H1 (cell line): ENCODE data around the gene TOP2A. TPM values are rescaled to one million over a fixed set of nuclear protein-coding genes. Genes with fewer than 3 reads are reported as not detected.

ENCODE experiments used
- CTCF ChIA-PET: fragments of 300-600 bp; sonication (Branson Sonifier 250); formaldehyde crosslinking; loops from one replicate; lab custom pipeline; 2021; ENCODE audit not compliant: partially characterized antibody; lab: Charles Lee
- POLR2A ChIA-PET: fragments of 300-600 bp; sonication (Branson Sonifier 250); formaldehyde crosslinking; loops from one replicate; lab custom pipeline; 2021; ENCODE audit warnings: inconsistent platforms; ENCODE audit not compliant: partially characterized antibody; lab: Charles Lee
- DNase-seq, 2 experiments: peaks; one replicate each; pipeline versions ENCODE4 v3.0.0 to v3.0.0-alpha.2; 2010 to 2022; ENCODE audit warnings: low spot score in 2 of 2, low read depth in 1 of 2, mixed read lengths in 1 of 2
- FAIRE-seq: peaks from 2 replicates; lab custom pipeline; 2011; peaks lifted over from hg19 to GRCh38; lab: Jason Lieb, UNC
- H2AFZ ChIP-seq: 2 replicates; pipeline ENCODE4 v1.8.1; 2012; ENCODE audit warnings: low read length, inconsistent platforms
- H2AK5ac ChIP-seq: 2 replicates; pipeline ENCODE4 v1.6.1; 2013; ENCODE audit warnings: low read depth, low read length
- H2BK120ac ChIP-seq: replicated peaks from 2 replicates; pipeline ENCODE3; 2013; ENCODE audit warnings: low read depth, low read length, inconsistent platforms
- H2BK12ac ChIP-seq: 2 replicates; pipeline ENCODE4 v1.6.1; 2013; ENCODE audit warnings: low read depth, low read length
- H2BK15ac ChIP-seq: 2 replicates; pipeline ENCODE4 v1.6.1; 2013; ENCODE audit warnings: low read length
- H2BK20ac ChIP-seq: 2 replicates; pipeline ENCODE4 v1.6.1; 2013; ENCODE audit warnings: low read length
- H2BK5ac ChIP-seq: 2 replicates; pipeline ENCODE4 v1.6.1; 2013; ENCODE audit warnings: low read depth, low read length
- H3K14ac ChIP-seq: 2 replicates; pipeline ENCODE4 v1.6.1; 2013; ENCODE audit warnings: inconsistent platforms; ENCODE audit not compliant: insufficient read length
- H3K18ac ChIP-seq: 2 replicates; pipeline ENCODE4 v1.6.1; 2013; ENCODE audit warnings: low read length; ENCODE audit errors: extremely low read depth
- H3K23ac ChIP-seq: 2 replicates; pipeline ENCODE4 v1.6.1; 2013; ENCODE audit warnings: inconsistent platforms; ENCODE audit not compliant: insufficient read length
- H3K23me2 ChIP-seq: 2 replicates; pipeline ENCODE4 v1.6.1; 2013; ENCODE audit warnings: low read depth, low read length
- H3K27ac ChIP-seq: 2 replicates; pipeline ENCODE4 v1.6.1; 2011; ENCODE audit warnings: low read depth, low read length, inconsistent platforms
- H3K27me3 ChIP-seq, 4 experiments: replicated peaks in 1 of 4; 1 replicate in 1 of 4; 2 replicates in 3 of 4; pipeline versions ENCODE4 v1.6.1 to v1.8.1; 2011 to 2013; ENCODE audit warnings: low read length in 3 of 4, mild to moderate bottlenecking in 3 of 4, inconsistent platforms in 2 of 4, mixed read lengths in 2 of 4, moderate library complexity in 1 of 4; ENCODE audit not compliant: control insufficient read depth in 3 of 4, insufficient read depth in 3 of 4; ENCODE audit errors: extremely low read depth in 1 of 4
- H3K36me3 ChIP-seq, 4 experiments: 2 replicates each; pipeline versions ENCODE4 v1.6.1 to v1.8.1; 2011 to 2013; ENCODE audit warnings: mild to moderate bottlenecking in 4 of 4, low read length in 3 of 4, moderate library complexity in 2 of 4, control low read depth in 1 of 4, inconsistent platforms in 1 of 4; ENCODE audit not compliant: insufficient read depth in 4 of 4, control insufficient read depth in 2 of 4
- H3K4ac ChIP-seq: replicated peaks from 2 replicates; pipeline ENCODE3; 2013; ENCODE audit warnings: low read length, low read depth, mixed read lengths, inconsistent platforms; ENCODE audit not compliant: insufficient read length
- H3K4me1 ChIP-seq, 4 experiments: replicated peaks in 1 of 4; 1 replicate in 1 of 4; 2 replicates in 3 of 4; pipeline versions ENCODE4 v1.6.1 to v1.8.1; 2011 to 2013; ENCODE audit warnings: low read length in 3 of 4, inconsistent platforms in 2 of 4, mixed read lengths in 1 of 4; ENCODE audit not compliant: insufficient read depth in 4 of 4, control insufficient read depth in 3 of 4
- H3K4me2 ChIP-seq, 2 experiments: 2 replicates each; pipeline versions ENCODE4 v1.6.1 to v1.8.1; 2011 to 2013; ENCODE audit warnings: low read depth in 2 of 2, low read length in 2 of 2, control low read depth in 1 of 2, inconsistent platforms in 1 of 2, mild to moderate bottlenecking in 1 of 2; ENCODE audit not compliant: insufficient read depth in 1 of 2
- H3K4me3 ChIP-seq, 4 experiments: fragments of 200-600, 300-600 bp in 1 of 4; sonication (generic), shearing (Covaris generic), sonication (Bioruptor Twin) in 1 of 4; 2 replicates each; pipeline versions ENCODE4 v1.5.1 to v1.8.1; 2011 to 2016; ENCODE audit warnings: low read length in 4 of 4, low read depth in 3 of 4, control low read depth in 2 of 4, inconsistent platforms in 2 of 4, mild to moderate bottlenecking in 2 of 4, mixed read lengths in 1 of 4, moderate library complexity in 1 of 4; ENCODE audit not compliant: insufficient read depth in 2 of 4; ENCODE audit errors: extremely low read depth in 1 of 4
- H3K56ac ChIP-seq: replicated peaks from 2 replicates; pipeline ENCODE3; 2013; ENCODE audit warnings: low read depth, mild to moderate bottlenecking, mixed read lengths, low read length, inconsistent platforms; ENCODE audit not compliant: insufficient read length
- H3K79me1 ChIP-seq: 2 replicates; pipeline ENCODE4 v1.6.1; 2013; ENCODE audit warnings: low read depth, low read length, control low read depth
- H3K79me2 ChIP-seq, 2 experiments: 2 replicates each; pipeline versions ENCODE4 v1.6.1 to v1.8.1; 2012 to 2013; ENCODE audit warnings: low read length in 2 of 2, mild to moderate bottlenecking in 2 of 2, inconsistent platforms in 1 of 2; ENCODE audit not compliant: insufficient read depth in 2 of 2, control insufficient read depth in 1 of 2
- H3K9ac ChIP-seq, 4 experiments: replicated peaks in 1 of 4; 1 replicate in 1 of 4; 2 replicates in 3 of 4; pipeline versions ENCODE4 v1.6.1 to v1.8.1; 2011 to 2013; ENCODE audit warnings: low read depth in 3 of 4, low read length in 3 of 4, control low read depth in 2 of 4, mild to moderate bottlenecking in 2 of 4, moderate library complexity in 2 of 4, inconsistent platforms in 1 of 4; ENCODE audit errors: extremely low read depth in 1 of 4
- H3K9me3 ChIP-seq, 2 experiments: 2 replicates each; pipeline versions ENCODE4 v1.6.1 to v1.8.1; 2012 to 2013; ENCODE audit warnings: mild to moderate bottlenecking in 2 of 2, moderate library complexity in 2 of 2, control low read depth in 1 of 2, inconsistent platforms in 1 of 2, low read depth in 1 of 2, low read length in 1 of 2, mixed read lengths in 1 of 2; ENCODE audit not compliant: insufficient read depth in 2 of 2
- H4K20me1 ChIP-seq, 2 experiments: replicated peaks in 1 of 2; 2 replicates each; pipeline versions ENCODE3 to v1.8.1; 2011 to 2013; ENCODE audit warnings: inconsistent platforms in 2 of 2, low read length in 2 of 2, mild to moderate bottlenecking in 1 of 2; ENCODE audit not compliant: insufficient read depth in 2 of 2, control insufficient read depth in 1 of 2
- H4K5ac ChIP-seq: 2 replicates; pipeline ENCODE4 v1.6.1; 2013; ENCODE audit warnings: low read length, low read depth, mixed read lengths, inconsistent platforms; ENCODE audit not compliant: insufficient read length
- H4K8ac ChIP-seq: 2 replicates; pipeline ENCODE4 v1.8.0; 2013; ENCODE audit warnings: mild to moderate bottlenecking, moderate library complexity, low read length, inconsistent platforms; ENCODE audit not compliant: insufficient read depth; ENCODE audit errors: extremely low read depth
- H4K91ac ChIP-seq: replicated peaks from 2 replicates; pipeline ENCODE3; 2013; ENCODE audit warnings: low read length, mixed read lengths, inconsistent platforms; ENCODE audit not compliant: insufficient read length
- CHD1 ChIP-seq: IDR thresholded peaks from 2 replicates; pipeline ENCODE4 v1.6.1; 2012; ENCODE audit warnings: low read depth, low read length, improper control_type of control experiment
- EZH2 ChIP-seq: fragments of 200-600 bp; sonication (generic); IDR thresholded peaks from 2 replicates; pipeline ENCODE4 v1.7.1; 2012; ENCODE audit warnings: low read depth, mild to moderate bottlenecking, moderate library complexity, low read length, inconsistent platforms; ENCODE audit not compliant: severe bottlenecking
- KDM1A ChIP-seq: fragments of 200-600, 300-600 bp; sonication (generic); IDR thresholded peaks from 2 replicates; pipeline ENCODE4 v1.7.1; 2016; ENCODE audit warnings: mild to moderate bottlenecking, low read length, borderline replicate concordance
- POU5F1 ChIP-seq: IDR thresholded peaks from 2 replicates; pipeline ENCODE4 v1.6.1; 2011; ENCODE audit warnings: low read depth, mild to moderate bottlenecking, low read length, moderate library complexity
- RBBP5 ChIP-seq: IDR thresholded peaks from 2 replicates; pipeline ENCODE4 v1.7.1; 2012; ENCODE audit warnings: low read depth, mild to moderate bottlenecking, inconsistent platforms, low read length, moderate library complexity, borderline replicate concordance
- SIN3A ChIP-seq, 2 experiments: IDR thresholded peaks in 1 of 2; conservative IDR thresholded peaks in 1 of 2; 2 replicates each; pipeline ENCODE4 v1.6.1; 2011 to 2012; ENCODE audit warnings: low read length in 2 of 2, improper control_type of control experiment in 1 of 2, low read depth in 1 of 2, mild to moderate bottlenecking in 1 of 2
- SP4 ChIP-seq: IDR thresholded peaks from 2 replicates; pipeline ENCODE4 v1.6.1; 2012; ENCODE audit warnings: low read length, inconsistent platforms
- TAF7 ChIP-seq: optimal IDR thresholded peaks from 2 replicates; pipeline ENCODE3; 2011; ENCODE audit warnings: low read depth, mild to moderate bottlenecking, inconsistent platforms, low read length, moderate library complexity, borderline replicate concordance
- ZNF274 ChIP-seq: IDR thresholded peaks from 2 replicates; pipeline ENCODE4 v1.7.0; 2012; ENCODE audit warnings: low read length, borderline replicate concordance; ENCODE audit errors: extremely low read depth
- WGBS, 2 experiments: shearing (Covaris generic) in 1 of 2; methylation state at CpG; one replicate each; pipeline versions ENCODE4 v1.1.6 to v1.1.7; 2013 to 2015; ENCODE audit warnings: low lambda C conversion rate in 2 of 2, mixed read lengths in 2 of 2, inconsistent platforms in 1 of 2, low coverage in 1 of 2, missing lambda C conversion rate in 1 of 2; ENCODE audit not compliant: insufficient replicate concordance in 2 of 2, insufficient coverage in 1 of 2, insufficient read length in 1 of 2; ENCODE audit errors: extremely low coverage in 1 of 2, missing lambda C conversion rate in 1 of 2; 5-methylcytosine and 5-hydroxymethylcytosine counted together
- polyA plus RNA-seq, 7 experiments: library from polyadenylated mRNA; depleted of rRNA in 3 of 7; stranded (reverse) in 5 of 7; unstranded in 2 of 7; fragments of >200 nt in 5 of 7; fragments of 200-250 nt in 2 of 7; gene quantifications; 1 replicate in 5 of 7; 2 replicates in 1 of 7; 4 replicates in 1 of 7; pipeline versions ENCODE4 v1.2.1 to v1.2.3, GENCODE V29; 2011 to 2013; ENCODE audit warnings: missing spikeins in 2 of 7, mixed read lengths in 2 of 7
- total RNA-seq: library from RNA; stranded (reverse); fragmentation: NEBNext Ultra II Directional; extraction: Animal tissue kit (Norgen Biotek cat#: 25700); gene quantifications from 2 replicates; pipeline ENCODE4 v1.2.1, GENCODE V29; 2021
- TF ChIP-seq, protein P1 (sequence below): IDR thresholded peaks from 2 replicates; pipeline ENCODE4 v1.6.1; 2012; ENCODE audit warnings: inconsistent platforms

The TOP2A gene
- total and polyA plus RNA-seq, 2 of the 8 experiments (the other 6 are each of a cell fraction or from before 2014, with no cell fraction given), result 83.1 to 291 TPM

DNA sequence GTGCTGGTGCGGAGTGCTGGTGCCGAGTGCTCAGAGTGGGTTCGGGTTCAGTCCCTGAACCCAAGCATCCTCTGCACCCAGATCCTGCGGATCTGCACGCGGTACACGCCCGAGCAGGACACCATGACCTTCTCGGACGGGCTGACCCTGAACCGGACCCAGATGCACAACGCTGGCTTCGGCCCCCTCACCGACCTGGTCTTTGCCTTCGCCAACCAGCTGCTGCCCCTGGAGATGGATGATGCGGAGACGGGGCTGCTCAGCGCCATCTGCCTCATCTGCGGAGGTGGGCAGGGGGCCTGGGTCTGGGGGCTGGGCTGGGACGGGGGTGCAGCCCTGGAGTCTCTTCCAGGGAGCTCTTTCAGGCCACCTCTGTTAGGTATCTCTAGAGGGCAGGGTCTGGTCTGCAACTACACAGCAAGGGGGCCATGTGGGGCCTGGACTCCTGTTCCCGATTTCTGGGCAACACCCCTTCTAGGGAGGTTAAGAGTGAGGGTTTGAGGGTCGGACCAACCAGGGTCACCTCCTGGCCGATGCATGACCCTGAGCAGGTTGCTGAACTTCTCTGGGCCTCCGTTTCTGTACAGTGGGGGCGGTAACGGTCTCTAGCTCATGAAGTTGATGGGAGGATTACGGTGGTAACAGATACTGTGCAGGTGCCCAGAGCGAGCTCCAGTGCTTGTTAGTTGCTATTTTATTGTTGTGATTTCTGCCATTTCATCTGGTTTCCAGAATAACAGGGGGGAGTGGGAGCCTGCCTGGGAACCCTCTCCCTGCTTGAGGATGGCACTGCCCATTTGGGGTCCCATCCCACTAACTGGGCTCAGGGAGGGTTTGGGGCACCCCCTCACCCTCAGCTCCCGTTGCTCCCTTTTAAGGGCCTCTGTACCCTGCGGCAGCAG lies 63.2 kb downstream of the TOP2A start:
- POLR2A ChIA-PET, result interaction anchor here (0.6 to 27.8 kb wide), 7 partner anchors 9 to 80 kb away, joined by 3 to 570 read pairs (median 3); partner anchors contain the start of genes CDC6 and RARA
- TF ChIP-seq RBBP5 (0 out of 2 replicates have a peak, but pooled peaks have one; percentile 1), POU5F1 (no peak), ZNF274 (no peak), CHD1 (no peak), SIN3A (conservative IDR thresholded peaks at IDR 0.05 in 1 of 2, IDR thresholded peaks at IDR 0.05 in 1 of 2; ENCODE audit: low read depth in 1 of 2, low read length in 2 of 2) (no peak; a peak in 1 of 4 replicates), KDM1A (no peak), SP4 (peak; percentile 64; the same call in 1 of the 2 replicates), EZH2 (no peak), TAF7 (no peak)
- TF ChIP-seq, protein P1, sequence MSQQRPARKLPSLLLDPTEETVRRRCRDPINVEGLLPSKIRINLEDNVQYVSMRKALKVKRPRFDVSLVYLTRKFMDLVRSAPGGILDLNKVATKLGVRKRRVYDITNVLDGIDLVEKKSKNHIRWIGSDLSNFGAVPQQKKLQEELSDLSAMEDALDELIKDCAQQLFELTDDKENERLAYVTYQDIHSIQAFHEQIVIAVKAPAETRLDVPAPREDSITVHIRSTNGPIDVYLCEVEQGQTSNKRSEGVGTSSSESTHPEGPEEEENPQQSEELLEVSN, result no peak

More for the DNA sequence above, 63.2 kb downstream of the TOP2A start:
- H2BK20ac ChIP-seq, result no peak overlapping the region
- no peak overlapping the region for H2BK5ac ChIP-seq
- peaks cover 0 to 9% (median 6%) of the 10 kb centered on the region in 4 experiments; a peak in 6 of 7 replicates for H3K27me3 ChIP-seq
- no peak overlapping the region for H2AK5ac ChIP-seq
- no peak overlapping the region for H4K5ac ChIP-seq
- H3K56ac ChIP-seq, result no peak overlapping the region
- H3K27ac ChIP-seq, result no peak overlapping the region
- 89% methylated on average over 26 of the region's 30 CpGs; no CpG with 5 or more reads in 1 of the 2 experiments for WGBS, 2 experiments
- no peak overlapping the region for H4K91ac ChIP-seq
- no peak overlapping the region for H2BK120ac ChIP-seq
- H3K79me2 ChIP-seq, result no peaks in the 10 kb centered on the region
- FAIRE-seq (no peak), DNase-seq (no peak)
- no peak overlapping the region for H3K4ac ChIP-seq
- H3K9ac ChIP-seq, result no peak overlapping the region
- no peak overlapping the region for H3K4me3 ChIP-seq
- H2AFZ ChIP-seq, result no peak overlapping the region
- no peaks in the 10 kb centered on the region for H3K9me3 ChIP-seq
- H2BK12ac ChIP-seq, result no peak overlapping the region
- H4K20me1 ChIP-seq, result peaks cover 12 to 16% of the 10 kb centered on the region in 2 experiments
- H2BK15ac ChIP-seq, result no peak overlapping the region
- no peak overlapping the region for H3K23ac ChIP-seq
- H3K4me1 ChIP-seq, result peaks cover 0 to 22% (median 12%) of the 10 kb centered on the region in 4 experiments; a peak in 6 of 7 replicates
- H3K36me3 ChIP-seq, result no peaks in the 10 kb centered on the region
- no peak overlapping the region for H3K18ac ChIP-seq
- CTCF ChIA-PET, result interaction anchor here (0.6 to 30.8 kb wide), 29 partner anchors 9 to 1635 kb away, joined by 3 to 1198 read pairs (median 4); partner anchors contain the start of genes GJD3, RARA and WIPF2
- H4K8ac ChIP-seq, result peak overlapping the region; percentile 4; the same call in 1 of the 2 replicates
- H3K4me2 ChIP-seq, result no peak overlapping the region
- H3K23me2 ChIP-seq, result no peaks in the 10 kb centered on the region; the same call in 1 of the 2 replicates
- H3K79me1 ChIP-seq, result no peaks in the 10 kb centered on the region
- H3K14ac ChIP-seq, result no peak overlapping the region
